GM12878 (cell line): ENCODE results near the gene TBC1D1. TPM values are rescaled to one million over a fixed set of nuclear protein-coding genes. Genes with fewer than 3 reads are reported as not detected.
A peak's percentile ranks its signal among the peaks of the same experiment; 100 is the strongest.

Source experiments
- ATAC-seq: fragments of 200-7000 bp; cut with Tn5 transposase; 3 replicates; pipeline ENCODE4 v1.9.1; 2020; ENCODE audit warnings: mild to moderate bottlenecking, moderate library complexity
- BruUV-seq: library from RNA; stranded (reverse); fragments of 400-500 nt; replicated peaks from 2 replicates; lab custom pipeline; 2021; lab: Mats Ljungman, UMichigan
- CTCF ChIA-PET: fragments of 300-600 bp; sonication (Branson Sonifier 250); formaldehyde crosslinking; extraction: SDS; loops from one replicate; lab custom pipeline; 2021; ENCODE audit warnings: inconsistent platforms; lab: Yijun Ruan, JAX
- POLR2A ChIA-PET: fragments of 350-600 bp; formaldehyde crosslinking; extraction: SDS; loops from one replicate; lab custom pipeline; 2021; ENCODE audit warnings: inconsistent platforms; lab: Charles Lee
- RAD21 ChIA-PET: fragments of 300-600 bp; sonication (Branson Sonifier 250); formaldehyde crosslinking; loops from one replicate; lab custom pipeline; 2023; ENCODE audit warnings: antibody characterized with exemption; ENCODE audit not compliant: unreplicated experiment; lab: Charles Lee
- SMC1A ChIA-PET: fragments of 300-600 bp; sonication (Branson Sonifier 250); formaldehyde crosslinking; loops from one replicate; lab custom pipeline; 2023; ENCODE audit not compliant: unreplicated experiment, uncharacterized antibody; lab: Charles Lee
- DNase-seq: peaks from one replicate; pipeline ENCODE4 v3.0.0-alpha.2; 2011; ENCODE audit warnings: low read depth, low spot score
- FAIRE-seq: peaks from 3 replicates; lab custom pipeline; 2011; peaks lifted over from hg19 to GRCh38; lab: Jason Lieb, UNC
- H2AFZ ChIP-seq: 2 replicates; pipeline ENCODE4 v1.6.0; 2011; ENCODE audit warnings: low read depth, low read length, control low read depth; ENCODE audit not compliant: control insufficient read depth
- H3K27ac ChIP-seq: 2 replicates; pipeline ENCODE4 v1.5.1; 2011; ENCODE audit warnings: control low read depth; ENCODE audit not compliant: control insufficient read depth, insufficient read depth
- H3K27me3 ChIP-seq, 2 experiments: replicated peaks in 1 of 2; 2 replicates each; pipeline versions ENCODE4 v1.6.0 to v1.6.1; 2011; ENCODE audit warnings: low read length in 1 of 2; ENCODE audit not compliant: control insufficient read depth in 2 of 2, insufficient read depth in 2 of 2
- H3K36me3 ChIP-seq, 2 experiments: 2 replicates each; pipeline ENCODE4 v1.5.1; 2011; ENCODE audit warnings: low read length in 1 of 2; ENCODE audit not compliant: control insufficient read depth in 2 of 2, insufficient read depth in 2 of 2
- H3K4me1 ChIP-seq: 2 replicates; pipeline ENCODE4 v1.6.1; 2011; ENCODE audit warnings: mild to moderate bottlenecking, low read length, moderate library complexity, mixed read lengths; ENCODE audit not compliant: control insufficient read depth, insufficient read depth
- H3K4me2 ChIP-seq: 2 replicates; pipeline ENCODE4 v1.6.0; 2011; ENCODE audit warnings: control low read depth; ENCODE audit not compliant: control insufficient read depth, insufficient read depth
- H3K4me3 ChIP-seq: fragments of 200-600 bp; sonication (generic); 2 replicates; pipeline ENCODE4 v1.5.1; 2016
- H3K79me2 ChIP-seq: 2 replicates; pipeline ENCODE4 v1.6.0; 2011; ENCODE audit warnings: low read length; ENCODE audit not compliant: control insufficient read depth, insufficient read depth
- H3K9ac ChIP-seq: 2 replicates; pipeline ENCODE4 v1.8.0; 2011; ENCODE audit warnings: low read length, control low read depth, mixed read lengths; ENCODE audit not compliant: control insufficient read depth, insufficient read depth
- H3K9me3 ChIP-seq: replicated peaks from 3 replicates; pipeline ENCODE4 v1.5.1; 2011; ENCODE audit warnings: mild to moderate bottlenecking, low read length; ENCODE audit not compliant: control insufficient read depth, insufficient read depth
- H4K20me1 ChIP-seq: 2 replicates; pipeline ENCODE4 v1.6.0; 2011; ENCODE audit not compliant: control insufficient read depth, insufficient read depth
- CBFB ChIP-seq: IDR thresholded peaks from 2 replicates; pipeline ENCODE4 v1.6.1; 2016; ENCODE audit warnings: antibody characterized with exemption, low read depth
- FOXK2 ChIP-seq: fragments of 450-650 bp; IDR thresholded peaks from 2 replicates; pipeline ENCODE4 v1.6.1; 2017; ENCODE audit warnings: mild to moderate bottlenecking, moderate library complexity
- MTA2 ChIP-seq: fragments of 450-650 bp; IDR thresholded peaks from 2 replicates; pipeline ENCODE4 v1.6.1; 2016; ENCODE audit warnings: low read depth, mild to moderate bottlenecking, moderate library complexity
- NR2C2 ChIP-seq: IDR thresholded peaks from 2 replicates; pipeline ENCODE4 v1.6.1; 2011; ENCODE audit warnings: borderline replicate concordance, low read depth; ENCODE audit not compliant: control insufficient read depth, insufficient read length
- SMAD1 ChIP-seq: fragments of 450-650 bp; IDR thresholded peaks from 2 replicates; pipeline ENCODE4 v1.6.1; 2018; ENCODE audit warnings: mild to moderate bottlenecking, low read depth; ENCODE audit not compliant: partially characterized antibody
- SUPT20H ChIP-seq: IDR thresholded peaks from 2 replicates; pipeline ENCODE4 v1.6.1; 2011; ENCODE audit warnings: low read depth, mild to moderate bottlenecking, low read length, moderate library complexity, borderline replicate concordance; ENCODE audit not compliant: control insufficient read depth
- SUZ12 ChIP-seq: fragments of 200-600 bp; sonication (generic); IDR thresholded peaks from one replicate; pipeline ENCODE4 v1.6.1; 2018; ENCODE audit warnings: antibody characterized with exemption, mild to moderate bottlenecking; ENCODE audit not compliant: unreplicated experiment
- TCF12 ChIP-seq: IDR thresholded peaks from 2 replicates; pipeline ENCODE4 v1.6.1; 2011; ENCODE audit warnings: low read depth, mild to moderate bottlenecking, low read length
- ZBTB4 ChIP-seq: fragments of 450-650 bp; formaldehyde crosslinking; IDR thresholded peaks from 2 replicates; pipeline ENCODE4 v1.4.0; 2022; ENCODE audit warnings: mild to moderate bottlenecking, moderate library complexity
- WGBS: methylation state at CpG from one replicate; pipeline ENCODE4 v1.1.6; 2016; ENCODE audit warnings: low lambda C conversion rate; ENCODE audit not compliant: insufficient replicate concordance, insufficient coverage; ENCODE audit errors: missing lambda C conversion rate; 5-methylcytosine and 5-hydroxymethylcytosine counted together
- in situ Hi-C: fragments of 300-500 bp; cut with MboI; formaldehyde crosslinking; loops from 9 replicates; pipeline ENCODE4 v1.14.3; 2018; ENCODE audit warnings: mixed read lengths
- intact Hi-C: fragments of 100-400 bp; cut with micrococcal nuclease; formaldehyde crosslinking; loops from one replicate; pipeline ENCODE4 v1.14.2; 2022; ENCODE audit not compliant: unreplicated experiment
- polyA plus RNA-seq, 11 experiments: library from polyadenylated mRNA; depleted of rRNA in 4 of 11; unstranded in 6 of 11; stranded (reverse) in 5 of 11; fragments of >200 nt; fragmentation: Nextera tagmentation in 4 of 11; fragmentation: Illumina TruSeq in 1 of 11; extraction: Ambion mirVana in 4 of 11; extraction: Trizol in 1 of 11; gene quantifications; 1 replicate in 1 of 11; 2 replicates in 10 of 11; pipeline versions ENCODE4 v1.2.1 to v1.2.3, GENCODE V29; 2011 to 2016; ENCODE audit warnings: inconsistent platforms in 2 of 11, missing spikeins in 2 of 11, low read depth in 1 of 11
- total RNA-seq, 4 experiments: library from RNA; depleted of rRNA in 3 of 4; stranded (reverse); fragments of >200 nt in 3 of 4; fragmentation: Illumina TruSeq in 1 of 4; extraction: Trizol in 1 of 4; gene quantifications; 2 replicates each; pipeline versions ENCODE4 v1.2.1 to v1.2.3, GENCODE V29; 2013 to 2021
- TF ChIP-seq, protein P1 (sequence below): fragments of 450-650 bp; IDR thresholded peaks from 2 replicates; pipeline ENCODE4 v1.6.1; 2017; ENCODE audit warnings: mild to moderate bottlenecking, moderate library complexity
- TF ChIP-seq, protein P2 (sequence below): fragments of 450-650 bp; IDR thresholded peaks from 2 replicates; pipeline ENCODE4 v1.6.1; 2018; ENCODE audit warnings: borderline replicate concordance, mild to moderate bottlenecking; ENCODE audit not compliant: partially characterized antibody

The TBC1D1 gene
- total and polyA plus RNA-seq, 10 of the 15 experiments (the other 5 are each of a cell fraction or from before 2014, with no cell fraction given), result 5.3 to 102 (median 57.8) TPM

GRCh38 chr4:38132843-38133662 lies 242.2 kb downstream of the TBC1D1 start:
- Histone ChIP-seq H3K4me1 (peaks cover 62% of the 10 kb centered on the region), H3K27me3 (no peaks in the 10 kb centered on the region), H2AFZ (no peak overlapping the region), H3K4me3 (peak overlapping the region; percentile 8; the same call in 1 of the 2 replicates), H3K9ac (peak overlapping the region; percentile 1), H3K36me3 (peaks cover 1 to 4% of the 10 kb centered on the region in 2 experiments), H3K4me2 (no peak overlapping the region; the same call in 1 of the 2 replicates), H3K79me2 (no peaks in the 10 kb centered on the region), H3K9me3 (no peaks in the 10 kb centered on the region), H3K27ac (peak overlapping the region; percentile 57), H4K20me1 (no peaks in the 10 kb centered on the region)
- ATAC-seq, result no peak
- ChIA-PET CTCF (interaction anchor here (0.7 to 6.0 kb wide), 20 partner anchors 10 to 1030 kb away, joined by 3 to 43 read pairs (median 6); no protein-coding TSS in a partner anchor), RAD21 (interaction anchor here (0.7 to 9.1 kb wide), 23 partner anchors 12 to 723 kb away, joined by 3 to 128 read pairs (median 6); partner anchors contain the start of gene TLR10), POLR2A (interaction anchor here (0.5 to 4.6 kb wide), 11 partner anchors 10 to 538 kb away, joined by 3 to 38 read pairs (median 5); no protein-coding TSS in a partner anchor), SMC1A (interaction anchor here (0.5 to 7.7 kb wide), 36 partner anchors 10 to 1970 kb away, joined by 3 to 102 read pairs (median 4); no protein-coding TSS in a partner anchor)
- intact Hi-C loops, result loop anchor here (1.0 to 5.0 kb wide), 7 partner anchors 28 to 724 kb away; partner anchors contain the start of genes TBC1D1 and TLR6
- 15% methylated on average over 14 of the region's 14 CpGs for WGBS
- DNase-seq, result peak; percentile 17
- FAIRE-seq, result no peak
- in situ Hi-C loops, result loop anchor here (5.0 to 25.0 kb wide), 3 partner anchors 44 to 1479 kb away; no protein-coding TSS in a partner anchor
- TSS peak; percentile 53 for BruUV-seq
- TF ChIP-seq SUZ12 (no peak), FOXK2 (no peak), NR2C2 (no peak), CBFB (no peak), SMAD1 (no peak), MTA2 (no peak), SUPT20H (no peak), TCF12 (0 out of 2 replicates have a peak, but pooled peaks have one; percentile 30), ZBTB4 (CRISPR knock-in tag) (0 out of 2 replicates have a peak, but pooled peaks have one; percentile 32)
- TF ChIP-seq, protein P1, sequence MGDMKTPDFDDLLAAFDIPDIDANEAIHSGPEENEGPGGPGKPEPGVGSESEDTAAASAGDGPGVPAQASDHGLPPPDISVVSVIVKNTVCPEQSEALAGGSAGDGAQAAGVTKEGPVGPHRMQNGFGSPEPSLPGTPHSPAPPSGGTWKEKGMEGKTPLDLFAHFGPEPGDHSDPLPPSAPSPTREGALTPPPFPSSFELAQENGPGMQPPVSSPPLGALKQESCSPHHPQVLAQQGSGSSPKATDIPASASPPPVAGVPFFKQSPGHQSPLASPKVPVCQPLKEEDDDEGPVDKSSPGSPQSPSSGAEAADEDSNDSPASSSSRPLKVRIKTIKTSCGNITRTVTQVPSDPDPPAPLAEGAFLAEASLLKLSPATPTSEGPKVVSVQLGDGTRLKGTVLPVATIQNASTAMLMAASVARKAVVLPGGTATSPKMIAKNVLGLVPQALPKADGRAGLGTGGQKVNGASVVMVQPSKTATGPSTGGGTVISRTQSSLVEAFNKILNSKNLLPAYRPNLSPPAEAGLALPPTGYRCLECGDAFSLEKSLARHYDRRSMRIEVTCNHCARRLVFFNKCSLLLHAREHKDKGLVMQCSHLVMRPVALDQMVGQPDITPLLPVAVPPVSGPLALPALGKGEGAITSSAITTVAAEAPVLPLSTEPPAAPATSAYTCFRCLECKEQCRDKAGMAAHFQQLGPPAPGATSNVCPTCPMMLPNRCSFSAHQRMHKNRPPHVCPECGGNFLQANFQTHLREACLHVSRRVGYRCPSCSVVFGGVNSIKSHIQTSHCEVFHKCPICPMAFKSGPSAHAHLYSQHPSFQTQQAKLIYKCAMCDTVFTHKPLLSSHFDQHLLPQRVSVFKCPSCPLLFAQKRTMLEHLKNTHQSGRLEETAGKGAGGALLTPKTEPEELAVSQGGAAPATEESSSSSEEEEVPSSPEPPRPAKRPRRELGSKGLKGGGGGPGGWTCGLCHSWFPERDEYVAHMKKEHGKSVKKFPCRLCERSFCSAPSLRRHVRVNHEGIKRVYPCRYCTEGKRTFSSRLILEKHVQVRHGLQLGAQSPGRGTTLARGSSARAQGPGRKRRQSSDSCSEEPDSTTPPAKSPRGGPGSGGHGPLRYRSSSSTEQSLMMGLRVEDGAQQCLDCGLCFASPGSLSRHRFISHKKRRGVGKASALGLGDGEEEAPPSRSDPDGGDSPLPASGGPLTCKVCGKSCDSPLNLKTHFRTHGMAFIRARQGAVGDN, result peak; percentile 61; the same call in 1 of the 2 replicates
- TF ChIP-seq, protein P2, sequence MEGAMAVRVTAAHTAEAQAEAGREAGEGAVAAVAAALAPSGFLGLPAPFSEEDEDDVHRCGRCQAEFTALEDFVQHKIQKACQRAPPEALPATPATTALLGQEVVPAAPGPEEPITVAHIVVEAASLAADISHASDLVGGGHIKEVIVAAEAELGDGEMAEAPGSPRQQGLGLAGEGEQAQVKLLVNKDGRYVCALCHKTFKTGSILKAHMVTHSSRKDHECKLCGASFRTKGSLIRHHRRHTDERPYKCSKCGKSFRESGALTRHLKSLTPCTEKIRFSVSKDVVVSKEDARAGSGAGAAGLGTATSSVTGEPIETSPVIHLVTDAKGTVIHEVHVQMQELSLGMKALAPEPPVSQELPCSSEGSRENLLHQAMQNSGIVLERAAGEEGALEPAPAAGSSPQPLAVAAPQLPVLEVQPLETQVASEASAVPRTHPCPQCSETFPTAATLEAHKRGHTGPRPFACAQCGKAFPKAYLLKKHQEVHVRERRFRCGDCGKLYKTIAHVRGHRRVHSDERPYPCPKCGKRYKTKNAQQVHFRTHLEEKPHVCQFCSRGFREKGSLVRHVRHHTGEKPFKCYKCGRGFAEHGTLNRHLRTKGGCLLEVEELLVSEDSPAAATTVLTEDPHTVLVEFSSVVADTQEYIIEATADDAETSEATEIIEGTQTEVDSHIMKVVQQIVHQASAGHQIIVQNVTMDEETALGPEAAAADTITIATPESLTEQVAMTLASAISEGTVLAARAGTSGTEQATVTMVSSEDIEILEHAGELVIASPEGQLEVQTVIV, result no peak
